ENCODE measurements around the gene TMEM63C. TPM values are rescaled to one million over a fixed set of nuclear protein-coding genes. Genes with fewer than 3 reads are reported as not detected.
"Not testable (repeated sequence)": the region's sequence is repeated elsewhere in the genome, so short reads cannot be mapped to it uniquely, and the experiment has no call there.

Gene TMEM63C
- total RNA-seq, 4 donors from 2014 or later: 20.1 to 60.2 (median 33.9) TPM

- Histone ChIP-seq H3K27me3 (peaks cover 6% of the 10 kb centered on the region), H3K9me3 (peaks cover 6 to 9% of the 10 kb centered on the region in 2 donors), H3K36me3 (no peaks in the 10 kb centered on the region), H3K4me3 (no peak overlapping the region), H3K4me1 (no peaks in the 10 kb centered on the region), H3K27ac (no peak overlapping the region)
- 81% methylated on average over 5 of the region's 5 CpGs for WGBS, 2 donors (ENCODE audit: low coverage in 1 of 2)
- TF ChIP-seq EP300 (IDR thresholded peaks at IDR 0.05; ENCODE audit: low read depth) (no peak), POLR2AphosphoS5 (IDR thresholded peaks at IDR 0.05) (no peak), POLR2A (IDR thresholded peaks at IDR 0.05) (no peak)
- intact Hi-C loops (cut with DNase I; ENCODE audit: low total_unique reads) (no loop called here), in situ Hi-C loops (cut with MboI; ENCODE audit: low pct_ligation_motif_present in 1 of 4, low pct_unique_long_range_greater_than_20kb in 1 of 4, low sequenced_read_pairs in 3 of 4) (no loop called here)
- no peak for DNase-seq
Observed at GRCh38 chr14:77172916-77173315, 8.7 kb upstream of the TMEM63C start.

DNA sequence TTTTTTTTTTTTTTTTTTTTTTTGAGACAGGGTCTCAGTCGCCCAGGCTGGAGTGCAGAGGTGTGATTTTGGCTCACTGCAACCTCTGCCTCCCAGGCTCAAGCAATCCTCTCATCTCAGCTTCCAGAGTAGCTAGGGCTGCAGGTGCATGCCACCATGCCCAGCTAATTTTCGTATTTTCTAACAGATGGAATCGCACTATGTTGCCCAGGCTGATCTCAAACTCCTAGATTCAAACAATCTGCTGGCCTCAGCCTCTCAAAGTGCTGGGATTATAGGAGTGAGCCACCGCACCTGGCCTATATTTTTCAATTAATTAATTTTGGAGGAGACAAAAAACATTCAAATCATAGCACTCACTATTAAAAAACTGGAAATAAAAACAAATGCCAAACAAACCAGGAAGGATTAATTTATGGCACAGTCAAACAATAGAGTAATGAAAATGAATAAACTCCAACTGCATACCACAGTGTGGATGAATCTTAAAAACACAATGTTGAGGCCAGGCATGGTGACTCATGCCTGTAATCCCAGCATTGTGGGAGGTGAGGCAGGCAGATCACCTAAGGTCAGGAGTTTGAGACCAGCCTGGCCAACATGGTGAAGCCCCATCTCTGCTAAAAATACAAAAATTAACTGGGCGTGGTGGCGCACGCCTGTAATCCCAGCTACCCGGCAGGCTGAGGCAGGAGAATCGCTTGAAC, 7.5 kb upstream of the TMEM63C start:
- H3K4me1 ChIP-seq; H3K4me3 ChIP-seq; intact Hi-C loops (cut with DNase I; ENCODE audit: low total_unique reads); H3K27ac ChIP-seq; H3K36me3 ChIP-seq; H3K27me3 ChIP-seq; DNase-seq; H3K9me3 ChIP-seq; in situ Hi-C loops (cut with MboI; ENCODE audit: low pct_ligation_motif_present in 1 of 4, low pct_unique_long_range_greater_than_20kb in 1 of 4, low sequenced_read_pairs in 3 of 4): not testable (repeated sequence)
- 85 to 90% methylated on average over 8 to 9 of the region's 9 CpGs for WGBS, 2 donors (ENCODE audit: low coverage in 1 of 2)

GRCh38 chr14:77175843-77176242, 5.8 kb upstream of the TMEM63C start:
- H3K9me3 ChIP-seq: no peaks in the 10 kb centered on the region
- H3K36me3 ChIP-seq: no peaks in the 10 kb centered on the region
- intact Hi-C loops (cut with DNase I; ENCODE audit: low total_unique reads): no loop called here
- in situ Hi-C loops (cut with MboI; ENCODE audit: low pct_ligation_motif_present in 1 of 4, low pct_unique_long_range_greater_than_20kb in 1 of 4, low sequenced_read_pairs in 3 of 4): no loop called here
- H3K4me1 ChIP-seq: no peaks in the 10 kb centered on the region
- no peak overlapping the region for H3K4me3 ChIP-seq
- 76% methylated on average over 3 of the region's 3 CpGs; no CpG with 5 or more reads in 1 of the 2 donors for WGBS, 2 donors (ENCODE audit: low coverage in 1 of 2)
- DNase-seq: no peak
- peaks cover 6% of the 10 kb centered on the region for H3K27me3 ChIP-seq
- TF ChIP-seq POLR2AphosphoS5 (IDR thresholded peaks at IDR 0.05) (no peak), EP300 (IDR thresholded peaks at IDR 0.05; ENCODE audit: low read depth) (no peak), POLR2A (IDR thresholded peaks at IDR 0.05) (no peak)
- TF ChIP-seq, protein P1, sequence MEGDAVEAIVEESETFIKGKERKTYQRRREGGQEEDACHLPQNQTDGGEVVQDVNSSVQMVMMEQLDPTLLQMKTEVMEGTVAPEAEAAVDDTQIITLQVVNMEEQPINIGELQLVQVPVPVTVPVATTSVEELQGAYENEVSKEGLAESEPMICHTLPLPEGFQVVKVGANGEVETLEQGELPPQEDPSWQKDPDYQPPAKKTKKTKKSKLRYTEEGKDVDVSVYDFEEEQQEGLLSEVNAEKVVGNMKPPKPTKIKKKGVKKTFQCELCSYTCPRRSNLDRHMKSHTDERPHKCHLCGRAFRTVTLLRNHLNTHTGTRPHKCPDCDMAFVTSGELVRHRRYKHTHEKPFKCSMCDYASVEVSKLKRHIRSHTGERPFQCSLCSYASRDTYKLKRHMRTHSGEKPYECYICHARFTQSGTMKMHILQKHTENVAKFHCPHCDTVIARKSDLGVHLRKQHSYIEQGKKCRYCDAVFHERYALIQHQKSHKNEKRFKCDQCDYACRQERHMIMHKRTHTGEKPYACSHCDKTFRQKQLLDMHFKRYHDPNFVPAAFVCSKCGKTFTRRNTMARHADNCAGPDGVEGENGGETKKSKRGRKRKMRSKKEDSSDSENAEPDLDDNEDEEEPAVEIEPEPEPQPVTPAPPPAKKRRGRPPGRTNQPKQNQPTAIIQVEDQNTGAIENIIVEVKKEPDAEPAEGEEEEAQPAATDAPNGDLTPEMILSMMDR (IDR thresholded peaks at IDR 0.05): no peak
- no peak overlapping the region for H3K27ac ChIP-seq

GRCh38 chr14:77177702-77178101, 3.9 kb upstream of the TMEM63C start:
- Histone ChIP-seq H3K36me3 (no peaks in the 10 kb centered on the region), H3K4me1 (peaks cover 4 to 15% (median 11%) of the 10 kb centered on the region in 4 donors), H3K27ac (no peak overlapping the region), H3K4me3 (no peak overlapping the region), H3K9me3 (no peaks in the 10 kb centered on the region), H3K27me3 (peaks cover 23% of the 10 kb centered on the region)
- in situ Hi-C loops (cut with MboI; ENCODE audit: low pct_ligation_motif_present in 1 of 4, low pct_unique_long_range_greater_than_20kb in 1 of 4, low sequenced_read_pairs in 3 of 4): no loop called here
- 17% methylated on average over 1 of the region's 1 CpG; no CpG with 5 or more reads in 1 of the 2 donors for WGBS, 2 donors (ENCODE audit: low coverage in 1 of 2)
- DNase-seq: no peak
- TF ChIP-seq POLR2A (IDR thresholded peaks at IDR 0.05) (no peak), EP300 (IDR thresholded peaks at IDR 0.05; ENCODE audit: low read depth) (no peak), POLR2AphosphoS5 (IDR thresholded peaks at IDR 0.05) (no peak)
- TF ChIP-seq, protein P1 (IDR thresholded peaks at IDR 0.05): no peak
- intact Hi-C loops (cut with DNase I; ENCODE audit: low total_unique reads): no loop called here

- Histone ChIP-seq H3K27ac (no peak overlapping the region), H3K27me3 (peaks cover 32% of the 10 kb centered on the region), H3K4me3 (no peak overlapping the region), H3K9me3 (no peaks in the 10 kb centered on the region), H3K4me1 (peaks cover 4 to 22% (median 17%) of the 10 kb centered on the region in 4 donors), H3K36me3 (no peaks in the 10 kb centered on the region)
- WGBS, 2 donors (ENCODE audit: low coverage in 1 of 2): 47 to 49% methylated on average over 3 of the region's 3 CpGs
- intact Hi-C loops (cut with DNase I; ENCODE audit: low total_unique reads): no loop called here
- TF ChIP-seq, protein P1 (IDR thresholded peaks at IDR 0.05): no peak
- in situ Hi-C loops (cut with MboI; ENCODE audit: low pct_ligation_motif_present in 1 of 4, low pct_unique_long_range_greater_than_20kb in 1 of 4, low sequenced_read_pairs in 3 of 4): no loop called here
- no peak for DNase-seq
Observed at GRCh38 chr14:77178656-77179055, 2.9 kb upstream of the TMEM63C start.
